ENCODE data around the gene FGF14.

FGF14 gene

DNA sequence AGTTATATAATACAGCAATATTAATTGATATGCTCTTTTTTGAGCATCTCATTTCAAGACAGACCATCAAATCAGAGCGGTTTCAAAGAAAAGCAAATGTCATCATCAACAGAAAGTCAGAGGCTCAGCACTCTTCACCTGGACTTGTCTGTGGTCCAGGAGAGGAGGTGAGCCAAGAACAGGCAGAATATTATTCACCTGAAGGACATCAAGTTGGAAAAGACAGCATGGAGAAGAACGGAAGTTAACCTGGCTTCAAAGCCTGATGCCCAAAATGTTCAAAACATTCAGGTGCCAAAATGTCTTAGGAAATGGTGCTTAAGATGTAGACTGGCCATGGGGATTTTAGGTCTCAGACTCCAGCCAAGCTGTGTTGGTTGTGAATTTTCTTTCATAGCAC lies 40.7 kb downstream of the FGF14 start:
- no peak for DNase-seq

GRCh38 chr13:102359264-102359663 lies 42.6 kb downstream of the FGF14 start:
- no peak for DNase-seq

GRCh38 chr13:102355251-102355650 lies 46.6 kb downstream of the FGF14 start:
- DNase-seq: no peak

- DNase-seq: no peak
Observed at GRCh38 chr13:102354011-102354410, 47.8 kb downstream of the FGF14 start.

DNA sequence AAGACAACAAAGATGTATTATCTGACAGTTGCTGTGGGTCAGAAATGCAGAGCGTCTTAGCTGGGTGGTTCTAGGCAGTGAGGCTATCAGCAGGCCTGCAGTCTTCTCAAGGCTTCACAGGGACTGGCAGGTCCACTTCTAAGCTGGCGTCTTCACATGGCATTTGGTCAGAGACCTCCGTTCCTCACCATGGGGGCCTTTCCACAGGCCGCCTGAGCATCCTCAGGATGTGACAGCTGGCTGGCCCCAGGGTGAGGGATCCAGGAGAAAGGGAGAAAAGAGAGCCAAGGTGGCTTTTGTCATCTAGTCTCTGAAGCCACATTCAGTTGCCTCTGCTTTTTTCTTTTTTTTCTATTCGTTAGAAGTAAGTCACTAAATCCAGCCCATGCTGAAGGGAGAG lies 50.3 kb downstream of the FGF14 start:
- DNase-seq: no peak

GRCh38 chr13:102347490-102347889 lies 54.4 kb downstream of the FGF14 start:
- DNase-seq: no peak

GRCh38 chr13:102346769-102347168 lies 55.1 kb downstream of the FGF14 start:
- no peak for DNase-seq

DNA sequence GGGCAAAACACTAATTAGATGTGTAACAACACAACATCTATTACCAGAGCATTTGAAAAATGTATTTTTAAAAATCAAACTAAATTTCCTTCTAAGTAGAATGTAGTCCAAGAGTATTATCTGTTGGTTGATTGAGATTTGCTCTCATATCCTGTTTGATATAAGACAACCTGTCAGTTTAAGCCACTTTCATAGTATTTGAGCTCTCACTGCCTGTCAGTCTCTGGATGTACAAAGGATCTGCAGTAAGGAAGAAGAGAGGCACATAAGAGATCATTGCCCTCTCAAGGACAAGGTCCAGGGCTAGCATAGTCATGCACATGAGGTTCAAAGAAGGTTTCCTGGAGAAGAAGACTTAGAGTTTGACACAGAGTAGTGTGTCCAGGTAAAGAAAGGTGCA lies 57.4 kb downstream of the FGF14 start:
- no peak for DNase-seq

GRCh38 chr13:102333320-102334198 lies 68.3 kb downstream of the FGF14 start:
- DNase-seq: no peak

GRCh38 chr13:102328909-102329308 lies 72.9 kb downstream of the FGF14 start:
- DNase-seq: no peak

- no peak for DNase-seq
Observed at GRCh38 chr13:102327119-102327617, 74.7 kb downstream of the FGF14 start.

DNA sequence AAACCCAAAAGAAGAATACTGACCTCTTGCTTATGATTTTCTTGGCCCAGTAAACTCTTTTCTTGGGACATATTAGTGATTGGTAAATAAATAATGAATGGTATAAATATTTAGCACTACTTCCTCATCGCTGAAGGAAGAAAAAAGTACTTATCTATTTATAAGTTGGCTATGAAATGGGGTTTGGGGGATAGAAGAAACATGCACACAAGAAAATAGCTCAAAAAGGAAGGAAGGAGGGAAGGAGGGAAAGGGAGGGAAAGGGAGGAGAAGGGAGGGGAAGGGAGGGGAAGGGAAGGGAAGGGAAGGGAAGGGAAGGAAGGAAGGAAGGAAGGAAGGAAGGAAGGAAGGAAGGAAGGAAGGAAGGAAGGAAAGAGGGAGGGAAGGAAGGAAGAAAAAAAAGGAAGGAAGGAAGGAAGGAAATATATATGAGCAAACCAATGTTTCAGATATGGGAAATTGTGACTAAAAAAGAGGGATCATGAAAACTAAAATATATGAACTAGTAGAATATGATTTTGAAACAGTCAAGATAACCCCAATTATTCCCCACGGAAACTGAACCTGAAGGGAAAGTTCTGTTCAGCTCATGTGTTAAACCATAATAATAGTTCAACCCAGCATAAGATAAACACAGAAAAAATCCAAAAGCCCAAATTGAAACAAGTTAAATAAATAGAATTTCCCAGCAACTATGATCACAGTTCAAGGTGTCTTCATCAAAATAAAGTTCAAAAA lies 75.3 kb downstream of the FGF14 start:
- DNase-seq: no peak

DNA sequence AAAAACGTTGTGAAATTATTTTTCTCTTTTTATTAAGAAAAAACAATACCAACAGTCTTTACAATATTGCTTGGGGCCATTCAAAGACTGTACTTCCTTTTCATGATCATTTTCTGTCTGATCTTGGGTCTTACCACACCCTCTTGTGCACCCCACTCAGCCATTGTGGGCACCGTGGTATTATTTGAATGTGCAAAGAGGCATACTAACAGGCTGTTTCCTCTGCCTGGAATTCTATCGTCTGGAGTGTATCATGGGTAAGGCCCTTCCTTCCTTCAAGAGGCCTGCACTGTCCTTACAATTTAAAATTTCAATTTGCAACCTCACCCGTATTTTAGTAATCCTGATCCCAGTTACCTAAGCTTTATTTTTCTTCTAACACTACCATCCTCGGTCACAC lies 76.5 kb downstream of the FGF14 start:
- no peak for DNase-seq

DNA sequence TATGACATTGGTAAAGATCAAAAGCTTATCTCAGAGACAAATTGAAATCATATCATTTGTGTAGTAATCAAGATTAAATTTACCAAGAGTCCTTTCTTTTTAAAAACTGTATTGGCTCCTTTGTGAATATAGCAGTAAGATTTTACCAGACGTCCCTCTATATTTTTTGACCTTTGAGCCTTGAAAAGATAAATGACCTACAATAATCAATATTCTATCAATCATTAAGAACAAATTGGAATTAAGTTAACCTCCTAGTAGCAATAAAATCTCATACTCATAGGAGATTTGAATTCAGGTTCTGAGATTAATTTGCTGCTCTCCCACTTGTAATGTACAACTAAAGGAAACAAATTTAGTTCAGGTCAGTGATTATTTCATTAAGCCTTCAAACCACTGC lies 78.3 kb downstream of the FGF14 start:
- no peak for DNase-seq

GRCh38 chr13:102323012-102323411 lies 78.8 kb downstream of the FGF14 start:
- DNase-seq: no peak

DNA sequence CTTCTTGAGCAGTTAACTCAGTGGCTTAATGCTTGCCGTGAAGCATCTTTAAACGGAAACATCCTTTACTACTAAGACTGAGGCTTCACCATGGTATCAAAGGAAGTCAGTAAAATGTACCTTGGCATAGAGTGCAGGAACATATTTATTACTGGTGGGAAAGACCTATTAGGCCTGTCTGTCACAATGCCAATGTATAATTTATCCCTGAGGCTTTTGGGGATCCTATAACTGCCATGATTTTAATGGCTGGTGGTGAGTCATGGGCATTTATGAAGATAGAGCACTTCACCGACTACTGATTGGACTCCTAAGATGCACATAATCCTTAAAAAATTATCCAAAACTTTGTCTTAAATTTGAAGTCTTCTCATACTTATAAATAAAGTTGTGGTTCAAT lies 79.6 kb downstream of the FGF14 start:
- DNase-seq: no peak

- DNase-seq: no peak
Observed at GRCh38 chr13:102318233-102318632, 83.6 kb downstream of the FGF14 start.

GRCh38 chr13:102317593-102317992 lies 84.3 kb downstream of the FGF14 start:
- no peak for DNase-seq

DNA sequence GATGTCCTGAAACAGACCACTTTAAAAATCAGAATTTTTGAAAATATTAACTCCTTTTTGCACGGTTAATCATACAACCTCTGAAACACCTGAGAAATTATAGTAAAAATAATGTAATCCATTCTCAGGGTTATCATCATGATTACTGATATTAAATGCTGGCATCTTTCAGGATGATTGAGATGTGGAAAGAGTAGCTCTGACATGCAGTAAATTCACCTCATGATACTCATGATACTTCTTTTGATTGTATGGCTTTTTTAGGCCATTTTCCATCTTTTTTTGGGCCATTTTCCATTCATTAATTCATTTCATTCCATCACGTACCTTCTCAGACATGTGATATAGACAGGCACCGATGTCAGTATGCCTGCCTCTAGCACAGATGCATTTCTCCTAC lies 85.1 kb downstream of the FGF14 start:
- no peak for DNase-seq

- no peak for DNase-seq
Observed at GRCh38 chr13:102312841-102313240, 89.0 kb downstream of the FGF14 start.

DNA sequence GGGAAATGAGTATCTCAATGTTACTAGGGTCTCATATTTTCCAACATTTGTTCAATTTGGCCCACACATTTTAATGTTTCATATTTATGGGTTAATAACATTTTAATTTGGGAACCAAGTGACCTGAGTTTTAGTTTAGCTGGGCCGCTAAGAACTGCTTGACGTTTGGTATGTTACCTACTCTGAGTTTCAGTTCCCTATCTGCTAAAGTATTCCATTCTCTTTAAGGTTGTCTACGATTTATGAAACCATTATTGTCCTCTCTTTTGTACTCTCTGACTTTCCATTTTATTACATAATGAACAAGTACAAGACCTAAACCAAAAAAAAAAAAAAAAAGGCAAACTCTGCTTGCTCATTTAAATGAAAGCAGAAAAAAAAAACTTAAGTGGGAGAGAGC lies 89.9 kb downstream of the FGF14 start:
- DNase-seq: no peak

DNA sequence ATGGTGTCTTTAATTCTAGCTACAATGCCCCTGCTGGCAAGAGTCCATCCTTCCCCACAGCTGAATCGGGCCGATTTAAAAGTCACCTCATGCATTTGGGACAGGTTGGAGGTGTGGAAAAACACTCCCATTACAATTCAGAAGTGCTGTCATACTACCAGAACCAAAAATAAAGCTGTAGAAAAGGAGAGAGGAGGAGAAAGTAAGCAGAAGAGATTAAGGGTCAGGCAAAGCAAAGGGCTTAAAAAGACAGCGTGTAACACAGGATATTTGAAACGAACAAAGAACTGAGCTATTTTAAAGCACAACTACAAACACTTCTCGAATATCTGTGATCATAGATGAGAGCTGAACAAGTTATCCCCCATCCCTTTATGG lies 90.4 kb downstream of the FGF14 start:
- no peak for DNase-seq

GRCh38 chr13:102310691-102311418 lies 91.0 kb downstream of the FGF14 start:
- DNase-seq: no peak

DNA sequence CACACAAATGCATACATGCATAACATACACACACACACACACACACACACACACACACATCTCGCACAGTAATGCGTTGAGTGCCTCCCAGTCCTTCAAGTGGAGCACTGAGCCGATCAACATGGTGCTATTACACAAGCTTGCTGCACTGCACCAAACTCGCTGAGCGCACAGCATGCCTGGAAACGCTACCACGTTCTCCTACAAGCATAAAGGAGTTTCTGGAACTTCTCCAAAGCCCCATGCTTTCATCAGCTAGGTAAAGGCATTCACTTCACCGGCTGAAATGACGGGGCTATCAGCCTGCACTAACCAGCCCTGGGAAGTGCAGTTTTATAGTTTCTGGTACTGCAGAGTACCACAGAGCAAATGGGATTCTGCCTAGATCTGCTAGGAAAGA lies 92.7 kb downstream of the FGF14 start:
- DNase-seq: no peak

Measured in CD4-positive, alpha-beta T cell treated with Interleukin-12 subunit alpha and Interleukin-12 subunit beta, for 1 hour (primary cell).